ENCODE measurements around the gene PGM3. TPM values are rescaled to one million over a fixed set of nuclear protein-coding genes. Genes with fewer than 3 reads are reported as not detected.
A peak's percentile ranks its signal among the peaks of the same experiment; 100 is the strongest.

PGM3 gene
- total RNA-seq, 4 donors from 2014 or later: 7.9 to 291 (median 21.1) TPM

DNA sequence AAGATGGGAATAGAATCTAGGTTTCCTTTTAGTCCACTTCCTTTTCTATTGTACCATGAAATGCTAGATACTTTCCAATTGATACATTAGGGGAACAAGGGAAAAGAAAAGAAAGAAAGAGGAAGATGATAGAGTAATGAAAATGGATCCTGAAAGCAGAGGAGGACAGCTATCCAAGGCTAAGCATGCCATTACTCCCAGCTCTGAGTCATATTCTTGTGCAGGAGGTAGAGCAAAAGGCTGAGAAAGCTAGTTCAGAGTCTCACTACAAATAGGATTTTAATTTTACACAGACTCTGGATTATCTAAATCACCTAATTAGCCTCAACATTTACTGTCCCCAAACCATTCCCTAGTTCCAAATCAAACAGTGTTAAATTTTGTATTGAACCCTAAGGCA is 23.7 kb upstream of the PGM3 start:
- no peak for DNase-seq
- no peaks in the 10 kb centered on the region for H3K27me3 ChIP-seq
- no peaks in the 10 kb centered on the region for H3K36me3 ChIP-seq
- TF ChIP-seq POLR2A (IDR thresholded peaks at IDR 0.05): no peak
- TF ChIP-seq, protein P1, sequence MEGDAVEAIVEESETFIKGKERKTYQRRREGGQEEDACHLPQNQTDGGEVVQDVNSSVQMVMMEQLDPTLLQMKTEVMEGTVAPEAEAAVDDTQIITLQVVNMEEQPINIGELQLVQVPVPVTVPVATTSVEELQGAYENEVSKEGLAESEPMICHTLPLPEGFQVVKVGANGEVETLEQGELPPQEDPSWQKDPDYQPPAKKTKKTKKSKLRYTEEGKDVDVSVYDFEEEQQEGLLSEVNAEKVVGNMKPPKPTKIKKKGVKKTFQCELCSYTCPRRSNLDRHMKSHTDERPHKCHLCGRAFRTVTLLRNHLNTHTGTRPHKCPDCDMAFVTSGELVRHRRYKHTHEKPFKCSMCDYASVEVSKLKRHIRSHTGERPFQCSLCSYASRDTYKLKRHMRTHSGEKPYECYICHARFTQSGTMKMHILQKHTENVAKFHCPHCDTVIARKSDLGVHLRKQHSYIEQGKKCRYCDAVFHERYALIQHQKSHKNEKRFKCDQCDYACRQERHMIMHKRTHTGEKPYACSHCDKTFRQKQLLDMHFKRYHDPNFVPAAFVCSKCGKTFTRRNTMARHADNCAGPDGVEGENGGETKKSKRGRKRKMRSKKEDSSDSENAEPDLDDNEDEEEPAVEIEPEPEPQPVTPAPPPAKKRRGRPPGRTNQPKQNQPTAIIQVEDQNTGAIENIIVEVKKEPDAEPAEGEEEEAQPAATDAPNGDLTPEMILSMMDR (IDR thresholded peaks at IDR 0.05): no peak
- TF ChIP-seq POLR2AphosphoS5 (IDR thresholded peaks at IDR 0.05): no peak
- TF ChIP-seq EP300 (IDR thresholded peaks at IDR 0.05; ENCODE audit: low read depth): no peak
- intact Hi-C loops (cut with DNase I; ENCODE audit: low total_unique reads) (loop anchor here (5.0 kb wide), 1 partner anchor 295 kb away; the partner anchor contains the start of gene PRSS35), in situ Hi-C loops (cut with MboI; ENCODE audit: low pct_ligation_motif_present in 1 of 4, low pct_unique_long_range_greater_than_20kb in 1 of 4, low sequenced_read_pairs in 3 of 4) (loop anchor here in 2 of 4 donors (10.0 to 25.0 kb wide), 2 partner anchors 152 to 980 kb away; partner anchors contain the start of genes DOP1A (in 1 of the 2), IBTK (in 1 of the 2) and UBE3D (in 1 of the 2))
- no peaks in the 10 kb centered on the region for H3K4me1 ChIP-seq
- no peaks in the 10 kb centered on the region for H3K9me3 ChIP-seq
- H3K4me3 ChIP-seq: no peak overlapping the region
- H3K27ac ChIP-seq: no peak overlapping the region

GRCh38 chr6:83215131-83216047 is 22.3 kb upstream of the PGM3 start:
- in situ Hi-C loops (cut with MboI; ENCODE audit: low pct_ligation_motif_present in 1 of 4, low pct_unique_long_range_greater_than_20kb in 1 of 4, low sequenced_read_pairs in 3 of 4): loop anchor here in 2 of 4 donors (10.0 to 25.0 kb wide), 2 partner anchors 151 to 978 kb away; partner anchors contain the start of genes DOP1A (in 1 of the 2), IBTK (in 1 of the 2) and UBE3D (in 1 of the 2)
- no peaks in the 10 kb centered on the region for H3K36me3 ChIP-seq
- TF ChIP-seq EP300 (IDR thresholded peaks at IDR 0.05; ENCODE audit: low read depth) (no peak), POLR2AphosphoS5 (IDR thresholded peaks at IDR 0.05) (no peak), POLR2A (IDR thresholded peaks at IDR 0.05) (no peak)
- TF ChIP-seq, protein P1 (IDR thresholded peaks at IDR 0.05): peak; percentile 66 to 76 (median 68)
- intact Hi-C loops (cut with DNase I; ENCODE audit: low total_unique reads): loop anchor here (5.0 kb wide), 1 partner anchor 297 kb away; the partner anchor contains the start of gene PRSS35
- no peaks in the 10 kb centered on the region for H3K27me3 ChIP-seq
- WGBS, 2 donors (ENCODE audit: low coverage in 1 of 2): 32 to 36% methylated on average over 6 to 7 of the region's 7 CpGs
- H3K4me3 ChIP-seq: no peak overlapping the region
- no peaks in the 10 kb centered on the region for H3K4me1 ChIP-seq
- no peak overlapping the region for H3K27ac ChIP-seq
- no peaks in the 10 kb centered on the region for H3K9me3 ChIP-seq
- DNase-seq: peak; percentile 51

GRCh38 chr6:83202031-83202430 is 9.0 kb upstream of the PGM3 start:
- Histone ChIP-seq H3K9me3 (no peaks in the 10 kb centered on the region), H3K36me3 (no peaks in the 10 kb centered on the region), H3K4me1 (no peaks in the 10 kb centered on the region), H3K27me3 (no peaks in the 10 kb centered on the region), H3K27ac (no peak overlapping the region), H3K4me3 (no peak overlapping the region)
- TF ChIP-seq EP300 (IDR thresholded peaks at IDR 0.05; ENCODE audit: low read depth): no peak
- TF ChIP-seq, protein P1 (IDR thresholded peaks at IDR 0.05): no peak
- no peak for TF ChIP-seq POLR2AphosphoS5 (IDR thresholded peaks at IDR 0.05)
- no peak for TF ChIP-seq POLR2A (IDR thresholded peaks at IDR 0.05)
- 80 to 89% methylated on average over 4 of the region's 4 CpGs for WGBS, 2 donors (ENCODE audit: low coverage in 1 of 2)
- intact Hi-C loops (cut with DNase I; ENCODE audit: low total_unique reads) (no loop called here), in situ Hi-C loops (cut with MboI; ENCODE audit: low pct_ligation_motif_present in 1 of 4, low pct_unique_long_range_greater_than_20kb in 1 of 4, low sequenced_read_pairs in 3 of 4) (loop anchor here in 2 of 4 donors (10.0 to 25.0 kb wide), 2 partner anchors 137 to 965 kb away; partner anchors contain the start of genes DOP1A (in 1 of the 2), IBTK (in 1 of the 2) and UBE3D (in 1 of the 2))
- no peak for DNase-seq

- H3K27ac ChIP-seq: no peak overlapping the region
- no peak for DNase-seq
- intact Hi-C loops (cut with DNase I; ENCODE audit: low total_unique reads): loop anchor here (10.0 kb wide), 1 partner anchor 135 kb away; the partner anchor contains the start of genes DOP1A and UBE3D
- no peak overlapping the region for H3K4me3 ChIP-seq
- no peaks in the 10 kb centered on the region for H3K9me3 ChIP-seq
- H3K27me3 ChIP-seq: no peaks in the 10 kb centered on the region
- TF ChIP-seq, protein P1 (IDR thresholded peaks at IDR 0.05): no peak
- TF ChIP-seq EP300 (IDR thresholded peaks at IDR 0.05; ENCODE audit: low read depth) (no peak), POLR2AphosphoS5 (IDR thresholded peaks at IDR 0.05) (no peak), POLR2A (IDR thresholded peaks at IDR 0.05) (no peak)
- peaks cover 0 to 2% (median under 1%) of the 10 kb centered on the region in 4 donors for H3K4me1 ChIP-seq
- H3K36me3 ChIP-seq: no peaks in the 10 kb centered on the region
- WGBS, 2 donors (ENCODE audit: low coverage in 1 of 2): 48 to 67% methylated on average over 1 to 2 of the region's 2 CpGs
- in situ Hi-C loops (cut with MboI; ENCODE audit: low pct_ligation_motif_present in 1 of 4, low pct_unique_long_range_greater_than_20kb in 1 of 4, low sequenced_read_pairs in 3 of 4): loop anchor here in 2 of 4 donors (10.0 to 25.0 kb wide), 2 partner anchors 135 to 963 kb away; partner anchors contain the start of genes IBTK (in 2 of the 2), DOP1A (in 1 of the 2) and UBE3D (in 1 of the 2)
Measured at GRCh38 chr6:83199863-83200225, 6.8 kb upstream of the PGM3 start.
